K562 (cell line): Measurements from ENCODE around the gene MPDZ. TPM values are rescaled to one million over a fixed set of nuclear protein-coding genes. Genes with fewer than 3 reads are reported as not detected.

ENCODE experiments used
- ATAC-seq: fragments of 200-7000 bp; cut with Tn5 transposase; 3 replicates; pipeline ENCODE4 v1.9.1; 2020; ENCODE audit warnings: moderate library complexity
- BruUV-seq: library from RNA; stranded (reverse); fragments of 400-500 nt; replicated peaks from 2 replicates; lab custom pipeline; 2021; lab: Mats Ljungman, UMichigan
- CTCF ChIA-PET: fragments of 300-600 bp; formaldehyde crosslinking; extraction: SDS; loops from one replicate; lab custom pipeline; 2021; ENCODE audit warnings: low intra/inter-chr PET ratio; lab: Yijun Ruan, JAX
- POLR2A ChIA-PET: fragments of 300-600, 350-650 bp; sonication (Branson Sonifier 250); formaldehyde crosslinking; extraction: SDS; loops from one replicate; lab custom pipeline; 2021; ENCODE audit warnings: antibody characterized with exemption, inconsistent platforms; lab: Yijun Ruan, JAX
- DNase-seq, 4 experiments: peaks; one replicate each; pipeline versions ENCODE4 v3.0.0 to v3.0.0-alpha.2; 2011 to 2018; ENCODE audit warnings: low spot score in 3 of 4, mixed read lengths in 3 of 4; ENCODE audit errors: extremely low read depth in 1 of 4
- FAIRE-seq: peaks from 2 replicates; lab custom pipeline; 2011; peaks lifted over from hg19 to GRCh38; lab: Jason Lieb, UNC
- H2AFZ ChIP-seq: 2 replicates; pipeline ENCODE4 v1.6.0; 2011; ENCODE audit warnings: low read depth, low read length, control low read depth, inconsistent platforms
- H3K27ac ChIP-seq: fragments of 200-600 bp; 3 replicates; pipeline ENCODE4 v1.8.0; 2011; ENCODE audit warnings: low read depth, mild to moderate bottlenecking, control low read depth, inconsistent platforms, low read length, moderate library complexity, mixed read lengths; ENCODE audit errors: extremely low read depth
- H3K27me3 ChIP-seq, 2 experiments: fragments of 300-600 bp in 1 of 2; 2 replicates in 1 of 2; 3 replicates in 1 of 2; pipeline versions ENCODE4 v1.6.0 to v1.8.0; 2011; ENCODE audit warnings: inconsistent platforms in 2 of 2, low read length in 2 of 2, mild to moderate bottlenecking in 1 of 2, mixed read lengths in 1 of 2, moderate library complexity in 1 of 2; ENCODE audit not compliant: control insufficient read depth in 2 of 2, insufficient read depth in 2 of 2
- H3K36me3 ChIP-seq: fragments of 300-600 bp; 3 replicates; pipeline ENCODE4 v1.8.0; 2011; ENCODE audit warnings: mild to moderate bottlenecking, low read length, inconsistent platforms; ENCODE audit not compliant: control insufficient read depth, insufficient read depth
- H3K4me1 ChIP-seq, 2 experiments: fragments of 200-600 bp in 1 of 2; replicated peaks in 1 of 2; 2 replicates in 1 of 2; 3 replicates in 1 of 2; pipeline versions ENCODE4 v1.5.1 to v1.8.0; 2011; ENCODE audit warnings: inconsistent platforms in 2 of 2, low read length in 2 of 2, mild to moderate bottlenecking in 1 of 2, mixed read lengths in 1 of 2, moderate library complexity in 1 of 2; ENCODE audit not compliant: control insufficient read depth in 2 of 2, insufficient read depth in 2 of 2
- H3K4me2 ChIP-seq: 2 replicates; pipeline ENCODE4 v1.6.1; 2011; ENCODE audit warnings: low read length, control low read depth, inconsistent platforms, mixed read lengths; ENCODE audit not compliant: insufficient read depth
- H3K4me3 ChIP-seq: fragments of 200-600 bp; sonication (generic), shearing (Covaris generic); 2 replicates; pipeline ENCODE4 v1.5.1; 2016; ENCODE audit warnings: control low read depth, inconsistent platforms
- H3K79me2 ChIP-seq: fragments of 200-600 bp; 3 replicates; pipeline ENCODE4 v1.8.0; 2011; ENCODE audit warnings: low read length, inconsistent platforms; ENCODE audit not compliant: control insufficient read depth, insufficient read depth
- H3K9ac ChIP-seq, 2 experiments: 2 replicates each; pipeline versions ENCODE4 v1.6.0 to v1.6.1; 2011; ENCODE audit warnings: low read depth in 2 of 2, low read length in 2 of 2, control low read depth in 1 of 2, inconsistent platforms in 1 of 2, mild to moderate bottlenecking in 1 of 2, mixed read lengths in 1 of 2; ENCODE audit not compliant: insufficient read depth in 1 of 2
- H3K9me1 ChIP-seq: one replicate; pipeline ENCODE4 v1.6.0; 2011; ENCODE audit warnings: inconsistent platforms, mild to moderate bottlenecking, low read length, moderate library complexity; ENCODE audit not compliant: control insufficient read depth, insufficient read depth
- H3K9me3 ChIP-seq: replicated peaks from 2 replicates; pipeline ENCODE4 v1.5.1; 2011; ENCODE audit warnings: low read depth, low read length, inconsistent platforms; ENCODE audit not compliant: control insufficient read depth, insufficient read depth
- H4K20me1 ChIP-seq: replicated peaks from 2 replicates; pipeline ENCODE4 v1.6.1; 2011; ENCODE audit warnings: low read length, inconsistent platforms, mixed read lengths; ENCODE audit not compliant: control insufficient read depth, insufficient read depth
- DLX4 ChIP-seq: fragments of 250-450 bp; sonication (Bioruptor Pico); IDR thresholded peaks from 2 replicates; pipeline ENCODE4 v1.6.1; 2021; ENCODE audit warnings: mild to moderate bottlenecking
- FUS ChIP-seq: fragments of 200-400 bp; formaldehyde crosslinking; optimal IDR thresholded peaks from 2 replicates; pipeline ENCODE3; 2017; ENCODE audit warnings: low read depth, low read length
- HDAC6 ChIP-seq: IDR thresholded peaks from 2 replicates; pipeline ENCODE4 v1.6.1; 2012; ENCODE audit warnings: low read depth, mild to moderate bottlenecking, control low read depth, inconsistent platforms, low read length, moderate library complexity
- NR3C1 ChIP-seq: sonication (generic); formaldehyde crosslinking; IDR thresholded peaks from 2 replicates; pipeline ENCODE4 v1.8.1; 2022; ENCODE audit warnings: missing genetic modification reagents
- POLR3G ChIP-seq: IDR thresholded peaks from 2 replicates; pipeline ENCODE4 v1.6.1; 2011; ENCODE audit not compliant: insufficient read length, insufficient replicate concordance; ENCODE audit errors: extremely low read depth
- RFX1 ChIP-seq: fragments of 450-650 bp; IDR thresholded peaks from 2 replicates; pipeline ENCODE4 v1.6.1; 2016; ENCODE audit warnings: mild to moderate bottlenecking, moderate library complexity
- SAFB ChIP-seq: fragments of 200-400 bp; formaldehyde crosslinking; IDR thresholded peaks from 2 replicates; pipeline ENCODE4 v1.6.1; 2017; ENCODE audit warnings: low read depth, low read length, borderline replicate concordance
- SOX6 ChIP-seq: fragments of 450-650 bp; IDR thresholded peaks from 2 replicates; pipeline ENCODE4 v1.6.1; 2014; ENCODE audit warnings: mild to moderate bottlenecking
- THRAP3 ChIP-seq: fragments of 450-650 bp; IDR thresholded peaks from 2 replicates; pipeline ENCODE4 v1.6.1; 2016; ENCODE audit warnings: mild to moderate bottlenecking, inconsistent platforms, borderline replicate concordance
- WHSC1 ChIP-seq: IDR thresholded peaks from one replicate; pipeline ENCODE4 v1.6.1; 2012; ENCODE audit warnings: low read length, control low read depth, inconsistent platforms
- ZNF12 ChIP-seq: sonication (generic); formaldehyde crosslinking; IDR thresholded peaks from 2 replicates; pipeline ENCODE4 v1.4.0; 2020; ENCODE audit warnings: mild to moderate bottlenecking, missing genetic modification reagents
- ZNF140 ChIP-seq: fragments of 250-450 bp; sonication (Bioruptor Pico); IDR thresholded peaks from 2 replicates; pipeline ENCODE4 v1.8.0; 2021; ENCODE audit warnings: moderate library complexity, mild to moderate bottlenecking, inconsistent platforms
- ZNF174 ChIP-seq: fragments of 250-450 bp; sonication (Bioruptor Pico); IDR thresholded peaks from 2 replicates; pipeline ENCODE4 v1.4.0; 2020; ENCODE audit warnings: mild to moderate bottlenecking
- ZNF232 ChIP-seq: sonication (generic); formaldehyde crosslinking; IDR thresholded peaks from 2 replicates; pipeline ENCODE4 v1.8.0; 2022; ENCODE audit warnings: mild to moderate bottlenecking, missing genetic modification reagents
- WGBS: fragments of 100-300 bp; shearing (Covaris generic); methylation state at CpG from one replicate; pipeline ENCODE4 v1.1.6; 2016; ENCODE audit warnings: low coverage, mixed read lengths; ENCODE audit not compliant: insufficient coverage; ENCODE audit errors: missing lambda C conversion rate; 5-methylcytosine and 5-hydroxymethylcytosine counted together
- in situ Hi-C: fragments of 300-500 bp; cut with MboI; formaldehyde crosslinking; loops from 4 replicates; pipeline ENCODE4 v1.15.0; 2018; ENCODE audit warnings: inconsistent platforms, mixed read lengths
- intact Hi-C: fragments of 100-400 bp; cut with micrococcal nuclease; formaldehyde crosslinking; loops from 2 replicates; pipeline ENCODE4 v1.14.2; 2022
- polyA plus RNA-seq, 8 experiments: library from polyadenylated mRNA; depleted of rRNA in 4 of 8; stranded (reverse) in 5 of 8; unstranded in 3 of 8; fragments of >200 nt; fragmentation: Nextera tagmentation in 2 of 8; fragmentation: Illumina TruSeq in 1 of 8; extraction: Ambion mirVana in 2 of 8; extraction: Trizol in 1 of 8; gene quantifications; 2 replicates each; pipeline versions ENCODE4 v1.2.1 to v1.2.3, GENCODE V29; 2011 to 2014; ENCODE audit warnings: inconsistent platforms in 1 of 8, missing spikeins in 1 of 8
- total RNA-seq, 7 experiments: library from RNA; depleted of rRNA in 6 of 7; stranded (reverse); fragments of >200 nt in 6 of 7; fragmentation: Illumina TruSeq in 2 of 7; extraction: Trizol in 2 of 7; gene quantifications; 2 replicates each; pipeline versions ENCODE4 v1.2.1 to v1.2.3, GENCODE V29; 2011 to 2021; ENCODE audit warnings: low replicate concordance in 1 of 7

MPDZ gene
- total and polyA plus RNA-seq, 9 of the 15 experiments (the other 6 are each of a cell fraction or from before 2014, with no cell fraction given): 3.9 to 13.2 (median 5.7) TPM

GRCh38 chr9:13239208-13239607 is 40.3 kb downstream of the MPDZ start:
- ATAC-seq (no peak), DNase-seq (no peak), FAIRE-seq (no peak)
- Histone ChIP-seq H3K27me3 (no peaks in the 10 kb centered on the region), H3K36me3 (no peaks in the 10 kb centered on the region), H3K9me3 (no peaks in the 10 kb centered on the region), H3K9ac (no peak overlapping the region), H3K4me1 (no peaks in the 10 kb centered on the region), H3K4me2 (no peak overlapping the region), H2AFZ (no peak overlapping the region), H3K27ac (no peak overlapping the region), H4K20me1 (no peaks in the 10 kb centered on the region), H3K9me1 (no peaks in the 10 kb centered on the region), H3K4me3 (no peak overlapping the region), H3K79me2 (no peaks in the 10 kb centered on the region)
- ChIA-PET CTCF (no interaction called here), POLR2A (no interaction called here)
- intact Hi-C loops (no loop called here), in situ Hi-C loops (loop anchor here (25.0 kb wide), 1 partner anchor 948 kb away; no protein-coding TSS in a partner anchor)
- TF ChIP-seq THRAP3: no peak
- no peak for TF ChIP-seq ZNF232 (CRISPR knock-in tag)
- no peak for TF ChIP-seq ZNF174 (CRISPR knock-in tag)
- no peak for TF ChIP-seq HDAC6
- TF ChIP-seq FUS: no peak
- no peak for TF ChIP-seq SOX6
- TF ChIP-seq POLR3G: no peak
- no peak for TF ChIP-seq ZNF140
- TF ChIP-seq WHSC1: no peak
- no peak for TF ChIP-seq DLX4 (CRISPR knock-in tag)
- no peak for TF ChIP-seq ZNF12 (CRISPR knock-in tag)
- TF ChIP-seq NR3C1: no peak
- TF ChIP-seq RFX1: no peak
- no peak for TF ChIP-seq SAFB
- no TSS peak for BruUV-seq
- 14% methylated on average over 1 of the region's 1 CpG for WGBS
